ENCODE results near the gene MKNK1.

The MKNK1 gene

GRCh38 chr1:46596846-46597245 is 7.2 kb downstream of the MKNK1 start:
- DNase-seq (ENCODE audit: low read depth, low spot score) = no peak

- DNase-seq (ENCODE audit: low read depth, low spot score) = no peak
Observed at GRCh38 chr1:46596036-46596435, 8.0 kb downstream of the MKNK1 start.

GRCh38 chr1:46595127-46595526 is 8.9 kb downstream of the MKNK1 start:
- DNase-seq (ENCODE audit: low read depth, low spot score) = no peak

- no peak for DNase-seq (ENCODE audit: low read depth, low spot score)
Observed at GRCh38 chr1:46594063-46594462, 10.0 kb downstream of the MKNK1 start.

- DNase-seq (ENCODE audit: low read depth, low spot score) = no peak
Observed at GRCh38 chr1:46592823-46593222, 11.2 kb downstream of the MKNK1 start.

GRCh38 chr1:46589529-46589928 is 14.5 kb downstream of the MKNK1 start:
- no peak for DNase-seq (ENCODE audit: low read depth, low spot score)

- DNase-seq (ENCODE audit: low read depth, low spot score) = no peak
Observed at GRCh38 chr1:46587069-46587468, 17.0 kb downstream of the MKNK1 start.

GRCh38 chr1:46585312-46585938 is 18.6 kb downstream of the MKNK1 start:
- no peak for DNase-seq (ENCODE audit: low read depth, low spot score)

- DNase-seq (ENCODE audit: low read depth, low spot score) = no peak
Observed at GRCh38 chr1:46583494-46583893, 20.6 kb downstream of the MKNK1 start.

GRCh38 chr1:46582972-46583371 is 21.1 kb downstream of the MKNK1 start:
- DNase-seq (ENCODE audit: low read depth, low spot score) = no peak

GRCh38 chr1:46581681-46582455 is 22.2 kb downstream of the MKNK1 start:
- DNase-seq (ENCODE audit: low read depth, low spot score) = no peak

GRCh38 chr1:46580140-46580903 is 23.7 kb downstream of the MKNK1 start:
- no peak for DNase-seq (ENCODE audit: low read depth, low spot score)

GRCh38 chr1:46577671-46578070 is 26.4 kb downstream of the MKNK1 start:
- DNase-seq (ENCODE audit: low read depth, low spot score) = no peak

- no peak for DNase-seq (ENCODE audit: low read depth, low spot score)
Observed at GRCh38 chr1:46576596-46576995, 27.5 kb downstream of the MKNK1 start.

- no peak for DNase-seq (ENCODE audit: low read depth, low spot score)
Observed at GRCh38 chr1:46575778-46576177, 28.3 kb downstream of the MKNK1 start.

- DNase-seq (ENCODE audit: low read depth, low spot score) = no peak
Observed at GRCh38 chr1:46575300-46575699, 28.8 kb downstream of the MKNK1 start.

GRCh38 chr1:46571691-46572225 is 32.3 kb downstream of the MKNK1 start:
- DNase-seq (ENCODE audit: low read depth, low spot score) = no peak

GRCh38 chr1:46569884-46570725 is 34.0 kb downstream of the MKNK1 start:
- DNase-seq (ENCODE audit: low read depth, low spot score) = no peak

- DNase-seq (ENCODE audit: low read depth, low spot score) = no peak
Observed at GRCh38 chr1:46569116-46569515, 35.0 kb downstream of the MKNK1 start.

GRCh38 chr1:46568461-46568891 is 35.6 kb downstream of the MKNK1 start:
- DNase-seq (ENCODE audit: low read depth, low spot score) = no peak

- no peak for DNase-seq (ENCODE audit: low read depth, low spot score)
Observed at GRCh38 chr1:46563341-46563740, 40.7 kb downstream of the MKNK1 start.
